GM19372 (cell line): ENCODE measurements around the gene SWAP70.

Experiments used
- ATAC-seq: cut with Tn5 transposase; IDR thresholded peaks from one replicate; pipeline ENCODE4 v1.9.1; 2021; ENCODE audit warnings: mild to moderate bottlenecking, low read depth, moderate library complexity; ENCODE audit not compliant: unreplicated experiment

Gene SWAP70

GRCh38 chr11:9745411-9746211 is 81.7 kb downstream of the SWAP70 start:
- ATAC-seq, result peak; percentile 44

DNA sequence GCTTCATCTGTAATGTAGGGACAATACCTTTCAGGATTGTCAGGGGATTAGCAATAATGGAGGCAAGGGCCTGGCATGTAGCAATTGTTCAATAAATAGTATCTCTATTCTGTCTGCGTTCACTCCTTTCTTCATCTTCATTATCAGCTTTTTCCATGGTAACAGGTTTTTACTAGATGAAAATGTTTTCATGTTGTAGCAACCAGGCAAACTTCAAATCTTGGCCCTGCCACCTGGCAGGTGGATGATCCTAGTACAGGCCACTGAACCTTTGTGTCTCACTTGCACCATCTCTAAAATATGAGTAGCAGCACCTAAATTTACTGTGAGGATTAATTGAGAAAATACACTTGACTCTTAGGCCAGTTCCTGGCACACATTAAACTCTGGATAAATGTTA is 83.4 kb downstream of the SWAP70 start:
- no peak for ATAC-seq

- ATAC-seq, result no peak
Measured at GRCh38 chr11:9747828-9748227, 84.0 kb downstream of the SWAP70 start.

DNA sequence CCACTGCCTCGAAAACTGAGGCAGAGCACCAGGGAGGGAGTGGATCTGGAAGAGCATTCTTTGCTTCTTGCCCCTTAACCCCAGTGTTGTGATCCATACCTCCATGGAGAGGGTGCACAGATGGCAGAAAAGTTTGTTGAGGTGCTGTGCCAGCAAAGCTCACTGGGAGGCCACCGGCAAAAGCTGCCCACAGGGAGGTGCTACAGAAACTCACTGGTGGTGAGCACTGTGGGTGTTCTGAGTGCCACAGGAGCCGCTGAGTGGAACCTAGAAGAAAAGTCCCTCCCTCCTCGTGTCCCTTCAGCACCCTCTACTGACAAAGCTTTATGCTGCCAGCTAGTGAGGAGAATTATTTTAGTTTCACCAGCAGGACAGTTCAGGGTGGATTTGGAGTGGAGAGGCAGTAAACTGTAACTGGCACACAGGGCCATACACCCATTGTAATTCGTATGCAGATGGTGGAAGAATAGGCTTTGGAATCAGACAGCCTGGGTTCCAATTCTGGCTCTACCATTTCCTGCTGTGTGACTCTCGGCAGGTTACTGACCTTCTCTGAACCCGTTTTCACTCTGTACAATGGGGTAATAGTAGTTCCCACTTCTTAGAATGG is 84.6 kb downstream of the SWAP70 start:
- ATAC-seq, result peak; percentile 83

DNA sequence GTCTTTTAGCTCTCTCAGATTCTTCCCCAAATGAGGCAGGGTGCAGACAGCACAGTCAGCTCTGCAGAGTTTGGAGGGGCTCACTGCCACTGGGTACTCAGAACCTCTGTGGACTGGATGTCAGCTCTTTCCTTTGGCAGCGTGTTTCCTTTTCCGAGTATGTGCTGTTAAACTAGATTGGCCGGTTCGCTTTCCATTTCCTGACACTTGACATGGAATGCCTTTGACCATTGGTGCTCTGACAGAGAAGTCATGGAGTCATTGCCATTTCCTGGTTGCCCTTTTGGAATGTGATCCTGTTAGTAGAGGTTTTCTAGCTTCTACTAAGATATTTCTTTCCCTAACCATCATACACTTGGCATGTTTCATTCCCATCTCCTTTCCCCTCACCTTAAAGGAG is 86.7 kb downstream of the SWAP70 start:
- no peak for ATAC-seq

DNA sequence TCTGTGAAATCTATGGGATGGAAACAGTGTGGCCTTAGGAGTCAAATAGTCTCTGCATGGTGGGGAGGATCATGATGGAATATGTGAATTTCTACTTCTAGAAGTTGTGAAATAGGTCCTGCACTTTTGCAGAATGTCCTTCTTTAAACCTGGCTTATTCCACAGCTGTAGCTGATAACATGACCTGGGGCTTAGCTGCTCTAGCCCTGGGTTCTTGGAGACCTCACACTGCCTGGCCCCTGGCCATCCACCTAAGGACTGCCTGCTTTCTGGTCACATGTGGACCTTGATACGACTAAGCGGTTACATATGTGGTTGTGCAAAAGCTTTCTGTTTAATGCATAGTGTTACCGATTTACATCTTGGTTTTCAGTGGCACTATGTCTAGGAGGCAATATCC is 88.2 kb downstream of the SWAP70 start:
- no peak for ATAC-seq

DNA sequence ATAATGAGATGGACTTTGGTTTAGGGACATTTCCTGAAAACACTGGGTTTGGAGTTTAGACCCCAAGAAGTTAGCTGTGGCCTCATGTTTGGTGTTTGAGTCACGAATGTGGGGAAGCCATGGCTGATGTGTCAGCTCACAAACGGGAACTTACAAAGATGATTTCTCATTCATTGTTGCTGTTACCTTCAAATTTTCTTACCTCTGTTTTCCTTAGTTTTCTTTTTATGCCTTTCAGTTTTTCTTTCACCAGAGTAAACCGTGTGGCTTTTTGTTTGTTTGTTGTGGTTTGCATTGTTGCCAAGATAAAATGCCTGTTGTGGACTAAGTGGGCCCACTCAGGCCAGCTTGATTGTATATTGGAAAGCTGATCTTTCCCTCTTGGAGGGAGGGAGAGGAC is 89.1 kb downstream of the SWAP70 start:
- ATAC-seq, result no peak

GRCh38 chr11:9754010-9754471 is 90.2 kb downstream of the SWAP70 start:
- no peak for ATAC-seq

GRCh38 chr11:9755561-9756185 is 91.8 kb downstream of the SWAP70 start:
- no peak for ATAC-seq

GRCh38 chr11:9756461-9756860 is 92.6 kb downstream of the SWAP70 start:
- ATAC-seq, result no peak

DNA sequence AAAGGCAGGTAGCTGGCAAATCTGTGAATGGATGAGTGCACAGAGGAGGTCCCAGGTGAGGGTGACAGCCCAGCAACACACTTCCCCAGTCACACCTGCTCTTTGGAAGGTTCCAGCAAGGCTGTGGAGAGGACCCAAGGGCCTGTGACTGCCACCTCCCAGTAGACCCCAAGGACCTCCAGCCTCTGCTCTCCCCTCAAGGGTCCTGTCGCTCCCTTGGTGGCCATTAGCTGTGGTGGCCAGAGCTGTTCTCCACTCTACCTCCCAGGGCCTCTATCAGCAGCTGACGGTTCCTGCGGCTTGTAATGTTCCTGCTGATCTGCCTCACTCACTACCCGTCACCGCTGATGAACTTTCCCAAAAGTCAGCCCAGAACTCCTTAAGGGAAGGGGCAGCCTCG is 93.0 kb downstream of the SWAP70 start:
- no peak for ATAC-seq

GRCh38 chr11:9757809-9758636 is 94.1 kb downstream of the SWAP70 start:
- ATAC-seq, result peak; percentile 71

DNA sequence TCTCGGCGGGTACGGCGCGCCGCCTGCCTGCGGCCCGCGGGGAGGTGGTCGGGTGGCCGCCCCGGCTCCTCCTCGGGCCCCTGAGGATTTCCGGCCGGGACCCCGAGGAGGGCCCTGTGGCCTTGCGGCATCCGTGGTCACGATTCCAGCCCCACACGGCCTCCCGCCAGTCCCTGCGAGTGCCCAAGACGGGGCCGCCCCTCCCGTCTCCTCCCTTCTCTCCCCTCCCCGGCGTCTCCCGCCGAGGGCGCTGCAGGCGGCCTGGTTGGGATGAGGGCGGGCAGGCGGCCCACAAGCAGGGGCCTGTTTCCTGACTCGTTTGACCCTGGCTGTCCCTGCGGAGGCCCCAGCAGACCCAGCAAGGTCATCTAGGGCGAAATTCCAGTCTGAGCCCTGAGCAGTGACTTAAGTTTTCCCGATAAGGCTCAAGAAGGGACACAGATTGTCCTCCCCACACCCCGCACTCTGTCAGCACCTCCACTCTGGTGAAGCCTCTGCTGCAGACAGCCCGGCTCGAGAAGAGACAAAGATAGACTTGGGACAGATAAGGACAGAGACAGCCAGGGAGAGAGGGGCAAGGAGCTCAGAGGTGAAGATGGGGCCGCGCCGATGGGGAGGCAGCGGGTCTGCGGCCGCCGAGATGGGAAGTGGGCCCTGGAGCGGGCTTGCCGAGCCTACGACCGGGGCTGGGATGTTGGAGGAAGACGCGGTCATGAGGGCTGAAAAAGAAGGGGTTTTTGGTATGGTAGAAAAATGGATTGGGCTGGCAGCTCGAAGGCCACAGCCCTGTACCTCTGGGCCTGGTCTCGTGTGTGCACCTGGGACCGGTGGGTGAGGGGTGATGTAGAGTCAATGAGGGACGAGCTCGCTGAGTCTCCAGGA is 95.0 kb downstream of the SWAP70 start:
- peak; percentile 30 for ATAC-seq

GRCh38 chr11:9759519-9760192 is 95.8 kb downstream of the SWAP70 start:
- no peak for ATAC-seq

- no peak for ATAC-seq
Measured at GRCh38 chr11:9760193-9760575, 96.3 kb downstream of the SWAP70 start.

- no peak for ATAC-seq
Measured at GRCh38 chr11:9761441-9761945, 97.6 kb downstream of the SWAP70 start.

GRCh38 chr11:9762531-9762930 is 98.7 kb downstream of the SWAP70 start:
- no peak for ATAC-seq

DNA sequence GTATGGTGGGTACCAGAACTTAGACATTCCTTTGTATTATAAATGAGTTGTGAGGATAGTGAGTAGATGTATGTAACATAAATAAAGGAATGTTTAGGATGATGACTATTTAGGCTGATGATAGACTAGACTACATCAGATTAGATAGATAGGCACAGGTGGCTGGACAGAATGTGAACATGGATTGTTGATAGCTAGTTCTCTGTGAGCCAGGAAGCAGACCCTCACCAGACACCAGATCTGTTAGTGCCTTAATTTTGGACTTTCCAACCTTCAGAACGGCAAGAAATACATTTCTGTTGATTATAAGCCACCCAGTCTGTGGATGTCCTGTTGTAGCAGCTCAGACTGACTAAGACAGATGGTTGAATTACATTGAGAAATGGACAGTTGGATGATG is 99.4 kb downstream of the SWAP70 start:
- no peak for ATAC-seq
